ENCODE measurements around the gene SMARCB1. TPM values are rescaled to one million over a fixed set of nuclear protein-coding genes. Genes with fewer than 3 reads are reported as not detected.

SMARCB1 gene
- total and polyA plus RNA-seq, 2 experiments from 2014 or later: 114 to 132 TPM

DNA sequence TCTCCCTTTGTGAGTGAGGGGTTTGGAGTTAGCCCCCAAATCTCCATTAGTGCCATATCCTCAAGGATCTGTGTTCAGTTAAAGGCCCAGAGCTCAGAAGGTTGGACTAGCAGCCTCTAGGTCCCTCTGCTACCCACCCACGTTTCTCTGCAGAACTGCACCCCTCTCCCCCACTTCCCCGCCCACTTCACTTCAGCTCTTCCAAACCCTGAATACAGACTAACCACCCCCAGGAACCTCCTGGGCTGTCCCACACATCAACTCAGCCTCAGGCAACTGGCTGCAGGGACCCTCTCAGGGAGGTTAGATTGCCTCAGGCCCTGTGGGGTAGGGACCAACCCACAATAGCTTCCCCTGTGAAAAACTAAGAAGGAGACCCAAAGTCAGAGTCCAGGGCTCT is 33.4 kb upstream of the SMARCB1 start:
- Histone ChIP-seq H3K4me2 (no peak overlapping the region), H3K4me3 (no peak overlapping the region), H4K20me1 (replicated peaks; ENCODE audit: insufficient read depth) (no peaks in the 10 kb centered on the region), H2AFZ (no peak overlapping the region), H3K36me3 (ENCODE audit: insufficient read depth) (no peaks in the 10 kb centered on the region), H3K27ac (ENCODE audit: low read depth) (no peak overlapping the region), H3K9me2 (ENCODE audit: insufficient read depth) (no peaks in the 10 kb centered on the region), H3K4me1 (ENCODE audit: insufficient read depth) (peaks cover 18% of the 10 kb centered on the region), H3K27me3 (ENCODE audit: insufficient read depth) (no peaks in the 10 kb centered on the region), H3K79me2 (replicated peaks; ENCODE audit: insufficient read depth) (no peaks in the 10 kb centered on the region; the same call in 1 of the 2 replicates), H3F3A (replicated peaks; ENCODE audit: low read depth) (0 out of 2 replicates have a peak, but pooled peaks cover 5% of the 10 kb centered on the region)
- H3K9me3 Mint-ChIP-seq: no peaks in the 10 kb centered on the region
- no peak for ATAC-seq
- no peak overlapping the region for H3K4me3 Mint-ChIP-seq
- no peak for DNase-seq (ENCODE audit: low spot score)
- TF ChIP-seq NANOG (IDR thresholded peaks at IDR 0.05; ENCODE audit: borderline replicate concordance) (no peak), JUNB (IDR thresholded peaks at IDR 0.05; ENCODE audit: unreplicated experiment) (no peak), ZNF114 (CRISPR knock-in tag; IDR thresholded peaks at IDR 0.05) (no peak), POLR2AphosphoS5 (IDR thresholded peaks at IDR 0.05; ENCODE audit: low read depth) (no peak), EZH2phosphoT487 (IDR thresholded peaks at IDR 0.05; ENCODE audit: unreplicated experiment) (no peak), EZH2 (IDR thresholded peaks at IDR 0.05; ENCODE audit: low read depth, unreplicated experiment) (no peak), STAT1 (IDR thresholded peaks at IDR 0.05; ENCODE audit: unreplicated experiment) (no peak), CREB1 (CRISPR knock-in tag; IDR thresholded peaks at IDR 0.05; ENCODE audit: low read depth) (no peak), ZNF331 (CRISPR knock-in tag; IDR thresholded peaks at IDR 0.05; ENCODE audit: low read depth) (no peak)
- TF ChIP-seq, protein P1, sequence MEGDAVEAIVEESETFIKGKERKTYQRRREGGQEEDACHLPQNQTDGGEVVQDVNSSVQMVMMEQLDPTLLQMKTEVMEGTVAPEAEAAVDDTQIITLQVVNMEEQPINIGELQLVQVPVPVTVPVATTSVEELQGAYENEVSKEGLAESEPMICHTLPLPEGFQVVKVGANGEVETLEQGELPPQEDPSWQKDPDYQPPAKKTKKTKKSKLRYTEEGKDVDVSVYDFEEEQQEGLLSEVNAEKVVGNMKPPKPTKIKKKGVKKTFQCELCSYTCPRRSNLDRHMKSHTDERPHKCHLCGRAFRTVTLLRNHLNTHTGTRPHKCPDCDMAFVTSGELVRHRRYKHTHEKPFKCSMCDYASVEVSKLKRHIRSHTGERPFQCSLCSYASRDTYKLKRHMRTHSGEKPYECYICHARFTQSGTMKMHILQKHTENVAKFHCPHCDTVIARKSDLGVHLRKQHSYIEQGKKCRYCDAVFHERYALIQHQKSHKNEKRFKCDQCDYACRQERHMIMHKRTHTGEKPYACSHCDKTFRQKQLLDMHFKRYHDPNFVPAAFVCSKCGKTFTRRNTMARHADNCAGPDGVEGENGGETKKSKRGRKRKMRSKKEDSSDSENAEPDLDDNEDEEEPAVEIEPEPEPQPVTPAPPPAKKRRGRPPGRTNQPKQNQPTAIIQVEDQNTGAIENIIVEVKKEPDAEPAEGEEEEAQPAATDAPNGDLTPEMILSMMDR (conservative IDR thresholded peaks at IDR 0.05; ENCODE audit: low read depth in 2 of 2): no peak
- TF ChIP-seq, protein P2, sequence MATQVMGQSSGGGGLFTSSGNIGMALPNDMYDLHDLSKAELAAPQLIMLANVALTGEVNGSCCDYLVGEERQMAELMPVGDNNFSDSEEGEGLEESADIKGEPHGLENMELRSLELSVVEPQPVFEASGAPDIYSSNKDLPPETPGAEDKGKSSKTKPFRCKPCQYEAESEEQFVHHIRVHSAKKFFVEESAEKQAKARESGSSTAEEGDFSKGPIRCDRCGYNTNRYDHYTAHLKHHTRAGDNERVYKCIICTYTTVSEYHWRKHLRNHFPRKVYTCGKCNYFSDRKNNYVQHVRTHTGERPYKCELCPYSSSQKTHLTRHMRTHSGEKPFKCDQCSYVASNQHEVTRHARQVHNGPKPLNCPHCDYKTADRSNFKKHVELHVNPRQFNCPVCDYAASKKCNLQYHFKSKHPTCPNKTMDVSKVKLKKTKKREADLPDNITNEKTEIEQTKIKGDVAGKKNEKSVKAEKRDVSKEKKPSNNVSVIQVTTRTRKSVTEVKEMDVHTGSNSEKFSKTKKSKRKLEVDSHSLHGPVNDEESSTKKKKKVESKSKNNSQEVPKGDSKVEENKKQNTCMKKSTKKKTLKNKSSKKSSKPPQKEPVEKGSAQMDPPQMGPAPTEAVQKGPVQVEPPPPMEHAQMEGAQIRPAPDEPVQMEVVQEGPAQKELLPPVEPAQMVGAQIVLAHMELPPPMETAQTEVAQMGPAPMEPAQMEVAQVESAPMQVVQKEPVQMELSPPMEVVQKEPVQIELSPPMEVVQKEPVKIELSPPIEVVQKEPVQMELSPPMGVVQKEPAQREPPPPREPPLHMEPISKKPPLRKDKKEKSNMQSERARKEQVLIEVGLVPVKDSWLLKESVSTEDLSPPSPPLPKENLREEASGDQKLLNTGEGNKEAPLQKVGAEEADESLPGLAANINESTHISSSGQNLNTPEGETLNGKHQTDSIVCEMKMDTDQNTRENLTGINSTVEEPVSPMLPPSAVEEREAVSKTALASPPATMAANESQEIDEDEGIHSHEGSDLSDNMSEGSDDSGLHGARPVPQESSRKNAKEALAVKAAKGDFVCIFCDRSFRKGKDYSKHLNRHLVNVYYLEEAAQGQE (IDR thresholded peaks at IDR 0.05; ENCODE audit: unreplicated experiment): no peak
- TF ChIP-seq, protein P3, sequence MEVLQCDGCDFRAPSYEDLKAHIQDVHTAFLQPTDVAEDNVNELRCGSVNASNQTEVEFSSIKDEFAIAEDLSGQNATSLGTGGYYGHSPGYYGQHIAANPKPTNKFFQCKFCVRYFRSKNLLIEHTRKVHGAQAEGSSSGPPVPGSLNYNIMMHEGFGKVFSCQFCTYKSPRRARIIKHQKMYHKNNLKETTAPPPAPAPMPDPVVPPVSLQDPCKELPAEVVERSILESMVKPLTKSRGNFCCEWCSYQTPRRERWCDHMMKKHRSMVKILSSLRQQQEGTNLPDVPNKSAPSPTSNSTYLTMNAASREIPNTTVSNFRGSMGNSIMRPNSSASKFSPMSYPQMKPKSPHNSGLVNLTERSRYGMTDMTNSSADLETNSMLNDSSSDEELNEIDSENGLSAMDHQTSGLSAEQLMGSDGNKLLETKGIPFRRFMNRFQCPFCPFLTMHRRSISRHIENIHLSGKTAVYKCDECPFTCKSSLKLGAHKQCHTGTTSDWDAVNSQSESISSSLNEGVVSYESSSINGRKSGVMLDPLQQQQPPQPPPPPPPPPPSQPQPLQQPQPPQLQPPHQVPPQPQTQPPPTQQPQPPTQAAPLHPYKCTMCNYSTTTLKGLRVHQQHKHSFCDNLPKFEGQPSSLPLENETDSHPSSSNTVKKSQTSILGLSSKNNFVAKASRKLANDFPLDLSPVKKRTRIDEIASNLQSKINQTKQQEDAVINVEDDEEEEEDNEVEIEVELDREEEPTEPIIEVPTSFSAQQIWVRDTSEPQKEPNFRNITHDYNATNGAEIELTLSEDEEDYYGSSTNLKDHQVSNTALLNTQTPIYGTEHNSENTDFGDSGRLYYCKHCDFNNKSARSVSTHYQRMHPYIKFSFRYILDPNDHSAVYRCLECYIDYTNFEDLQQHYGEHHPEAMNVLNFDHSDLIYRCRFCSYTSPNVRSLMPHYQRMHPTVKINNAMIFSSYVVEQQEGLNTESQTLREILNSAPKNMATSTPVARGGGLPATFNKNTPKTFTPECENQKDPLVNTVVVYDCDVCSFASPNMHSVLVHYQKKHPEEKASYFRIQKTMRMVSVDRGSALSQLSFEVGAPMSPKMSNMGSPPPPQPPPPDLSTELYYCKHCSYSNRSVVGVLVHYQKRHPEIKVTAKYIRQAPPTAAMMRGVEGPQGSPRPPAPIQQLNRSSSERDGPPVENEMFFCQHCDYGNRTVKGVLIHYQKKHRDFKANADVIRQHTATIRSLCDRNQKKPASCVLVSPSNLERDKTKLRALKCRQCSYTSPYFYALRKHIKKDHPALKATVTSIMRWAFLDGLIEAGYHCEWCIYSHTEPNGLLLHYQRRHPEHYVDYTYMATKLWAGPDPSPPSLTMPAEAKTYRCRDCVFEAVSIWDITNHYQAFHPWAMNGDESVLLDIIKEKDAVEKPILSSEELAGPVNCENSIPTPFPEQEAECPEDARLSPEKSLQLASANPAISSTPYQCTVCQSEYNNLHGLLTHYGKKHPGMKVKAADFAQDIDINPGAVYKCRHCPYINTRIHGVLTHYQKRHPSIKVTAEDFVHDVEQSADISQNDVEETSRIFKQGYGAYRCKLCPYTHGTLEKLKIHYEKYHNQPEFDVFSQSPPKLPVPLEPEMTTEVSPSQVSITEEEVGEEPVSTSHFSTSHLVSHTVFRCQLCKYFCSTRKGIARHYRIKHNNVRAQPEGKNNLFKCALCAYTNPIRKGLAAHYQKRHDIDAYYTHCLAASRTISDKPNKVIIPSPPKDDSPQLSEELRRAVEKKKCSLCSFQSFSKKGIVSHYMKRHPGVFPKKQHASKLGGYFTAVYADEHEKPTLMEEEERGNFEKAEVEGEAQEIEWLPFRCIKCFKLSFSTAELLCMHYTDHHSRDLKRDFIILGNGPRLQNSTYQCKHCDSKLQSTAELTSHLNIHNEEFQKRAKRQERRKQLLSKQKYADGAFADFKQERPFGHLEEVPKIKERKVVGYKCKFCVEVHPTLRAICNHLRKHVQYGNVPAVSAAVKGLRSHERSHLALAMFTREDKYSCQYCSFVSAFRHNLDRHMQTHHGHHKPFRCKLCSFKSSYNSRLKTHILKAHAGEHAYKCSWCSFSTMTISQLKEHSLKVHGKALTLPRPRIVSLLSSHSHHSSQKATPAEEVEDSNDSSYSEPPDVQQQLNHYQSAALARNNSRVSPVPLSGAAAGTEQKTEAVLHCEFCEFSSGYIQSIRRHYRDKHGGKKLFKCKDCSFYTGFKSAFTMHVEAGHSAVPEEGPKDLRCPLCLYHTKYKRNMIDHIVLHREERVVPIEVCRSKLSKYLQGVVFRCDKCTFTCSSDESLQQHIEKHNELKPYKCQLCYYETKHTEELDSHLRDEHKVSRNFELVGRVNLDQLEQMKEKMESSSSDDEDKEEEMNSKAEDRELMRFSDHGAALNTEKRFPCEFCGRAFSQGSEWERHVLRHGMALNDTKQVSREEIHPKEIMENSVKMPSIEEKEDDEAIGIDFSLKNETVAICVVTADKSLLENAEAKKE (CRISPR knock-in tag; IDR thresholded peaks at IDR 0.05): no peak
- TF ChIP-seq, protein P4, sequence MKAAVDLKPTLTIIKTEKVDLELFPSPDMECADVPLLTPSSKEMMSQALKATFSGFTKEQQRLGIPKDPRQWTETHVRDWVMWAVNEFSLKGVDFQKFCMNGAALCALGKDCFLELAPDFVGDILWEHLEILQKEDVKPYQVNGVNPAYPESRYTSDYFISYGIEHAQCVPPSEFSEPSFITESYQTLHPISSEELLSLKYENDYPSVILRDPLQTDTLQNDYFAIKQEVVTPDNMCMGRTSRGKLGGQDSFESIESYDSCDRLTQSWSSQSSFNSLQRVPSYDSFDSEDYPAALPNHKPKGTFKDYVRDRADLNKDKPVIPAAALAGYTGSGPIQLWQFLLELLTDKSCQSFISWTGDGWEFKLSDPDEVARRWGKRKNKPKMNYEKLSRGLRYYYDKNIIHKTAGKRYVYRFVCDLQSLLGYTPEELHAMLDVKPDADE (IDR thresholded peaks at IDR 0.05): no peak
- peaks cover 13% of the 10 kb centered on the region for H3K27me3 Mint-ChIP-seq (ENCODE audit: insufficient read depth, low read depth, poor library complexity)
- H3K27ac Mint-ChIP-seq: no peak overlapping the region
- peaks cover 34% of the 10 kb centered on the region for H3K4me1 Mint-ChIP-seq
- no peaks in the 10 kb centered on the region for H3K36me3 Mint-ChIP-seq (ENCODE audit: low read depth)

Measured in GM23338 (cell line).